Omental fat pad (tissue), 4 donors: Measurements from ENCODE around the gene FETUB. TPM values are rescaled to one million over a fixed set of nuclear protein-coding genes. Genes with fewer than 3 reads are reported as not detected.
A peak's percentile ranks its signal among the peaks of the same experiment; 100 is the strongest.

Source experiments
- ATAC-seq: fragments of 150-250 bp; one replicate; pipeline ENCODE4 v1.9.1; 2016; ENCODE audit warnings: mild to moderate bottlenecking, moderate library complexity; ENCODE audit not compliant: low FRiP score
- DNase-seq: peaks from one replicate; pipeline ENCODE4 v3.0.0-alpha.2; 2019; ENCODE audit warnings: low spot score
- CTCF ChIP-seq, 3 donors: fragments of 450-650 bp; IDR thresholded peaks; one replicate each; pipeline ENCODE4 v1.5.1; 2016 to 2017; ENCODE audit warnings: antibody characterized with exemption in 3 of 3, mild to moderate bottlenecking in 3 of 3, moderate library complexity in 2 of 3
- total RNA-seq, 4 donors: library from RNA; depleted of rRNA; stranded (reverse); fragments of >200 nt; gene quantifications; one replicate each; pipeline ENCODE4 v1.1.0, GENCODE V29; 2016

FETUB gene, protein sequence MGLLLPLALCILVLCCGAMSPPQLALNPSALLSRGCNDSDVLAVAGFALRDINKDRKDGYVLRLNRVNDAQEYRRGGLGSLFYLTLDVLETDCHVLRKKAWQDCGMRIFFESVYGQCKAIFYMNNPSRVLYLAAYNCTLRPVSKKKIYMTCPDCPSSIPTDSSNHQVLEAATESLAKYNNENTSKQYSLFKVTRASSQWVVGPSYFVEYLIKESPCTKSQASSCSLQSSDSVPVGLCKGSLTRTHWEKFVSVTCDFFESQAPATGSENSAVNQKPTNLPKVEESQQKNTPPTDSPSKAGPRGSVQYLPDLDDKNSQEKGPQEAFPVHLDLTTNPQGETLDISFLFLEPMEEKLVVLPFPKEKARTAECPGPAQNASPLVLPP
- not detected for total RNA-seq

GRCh38 chr3:186639778-186640472 lies at the start of gene FETUB:
Gene FETUB (plus strand): TSS chr3:186640399. CDS start chr3:186640461, 62 bp downstream.
- DNase-seq (no peak), ATAC-seq (no peak)
- TF ChIP-seq CTCF (IDR thresholded peaks at IDR 0.05), result no peak

DNA sequence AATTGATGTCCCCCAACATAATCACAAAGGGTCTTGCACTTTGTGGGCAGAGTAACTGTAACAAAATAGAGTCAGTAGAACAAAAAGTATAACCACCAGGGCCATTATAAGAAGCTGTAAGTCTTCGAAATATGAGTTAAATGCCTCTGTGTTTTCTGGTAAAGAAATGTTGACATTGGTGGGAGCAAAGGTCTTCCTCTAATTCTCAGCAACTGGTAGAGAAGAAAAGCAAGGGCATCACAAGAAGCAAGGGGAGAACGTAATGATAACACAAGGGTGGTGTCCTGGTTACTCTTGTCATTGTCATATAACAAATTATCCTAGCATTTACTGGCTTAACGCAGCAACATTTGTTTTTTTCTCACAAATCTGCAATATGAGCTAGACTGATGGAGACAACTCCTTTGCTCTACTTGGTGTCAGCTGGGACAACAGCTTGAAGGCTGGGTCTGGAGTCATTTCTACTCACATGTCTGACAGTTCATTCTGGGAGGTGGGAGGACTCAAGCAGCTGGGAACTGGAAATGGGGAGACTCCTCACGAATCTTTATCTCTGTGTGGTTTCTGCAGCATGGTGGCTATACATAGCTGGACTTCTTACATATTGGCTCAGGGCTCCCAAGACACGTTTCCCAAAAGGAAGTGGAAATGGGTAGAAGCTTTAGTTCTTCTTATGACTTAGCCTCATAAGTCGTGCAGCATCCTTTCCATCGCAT lies 49.5 kb upstream of the FETUB start:
- no peak for TF ChIP-seq CTCF (IDR thresholded peaks at IDR 0.05)
- ATAC-seq (no peak), DNase-seq (no peak)

GRCh38 chr3:186592682-186593081 lies 47.5 kb upstream of the FETUB start:
- ATAC-seq, result no peak
- no peak for TF ChIP-seq CTCF (IDR thresholded peaks at IDR 0.05)
- no peak for DNase-seq

- no peak for DNase-seq
These were observed 46.3 kb upstream of the FETUB start for GRCh38 chr3:186593862-186594261.

DNA sequence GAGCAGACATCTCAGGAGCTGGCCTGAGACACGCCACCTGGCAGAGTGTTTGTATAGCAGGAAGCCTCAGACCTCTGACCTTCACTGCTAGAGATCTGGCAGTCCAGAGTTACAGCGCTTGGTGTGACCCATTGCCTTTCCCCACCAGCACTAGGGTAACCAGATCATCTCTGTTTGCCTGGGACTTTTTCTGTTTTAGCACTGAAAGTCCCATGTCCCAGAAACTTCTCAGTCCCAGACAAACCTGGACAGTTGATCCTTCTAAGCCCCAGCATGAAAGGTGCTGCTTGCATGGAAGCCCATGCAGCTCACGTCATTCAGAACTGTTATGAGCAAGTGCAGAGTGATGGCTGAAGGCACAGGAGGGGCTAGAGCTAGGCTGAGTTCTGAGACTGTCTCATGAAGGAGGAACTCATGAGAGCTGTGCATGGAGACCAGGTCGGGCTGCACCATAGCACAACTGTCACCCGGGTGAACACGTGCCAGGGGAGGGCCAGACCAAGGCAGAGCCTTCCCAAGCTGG lies 45.5 kb upstream of the FETUB start:
- DNase-seq, result no peak
- TF ChIP-seq CTCF (IDR thresholded peaks at IDR 0.05), result no peak
- no peak for ATAC-seq

More at GRCh38 chr3:186593862-186594261, 46.3 kb upstream of the FETUB start:
- TF ChIP-seq CTCF (IDR thresholded peaks at IDR 0.05), result no peak
- no peak for ATAC-seq

- ATAC-seq (peak; percentile 61), DNase-seq (no peak)
- no peak for TF ChIP-seq CTCF (IDR thresholded peaks at IDR 0.05)
These were observed 43.5 kb upstream of the FETUB start for GRCh38 chr3:186596568-186597287.
